ENCODE data around the gene KRT9.
"Not testable (repeated sequence)": the region's sequence is repeated elsewhere in the genome, so short reads cannot be mapped to it uniquely, and the experiment has no call there.

The KRT9 gene

DNA sequence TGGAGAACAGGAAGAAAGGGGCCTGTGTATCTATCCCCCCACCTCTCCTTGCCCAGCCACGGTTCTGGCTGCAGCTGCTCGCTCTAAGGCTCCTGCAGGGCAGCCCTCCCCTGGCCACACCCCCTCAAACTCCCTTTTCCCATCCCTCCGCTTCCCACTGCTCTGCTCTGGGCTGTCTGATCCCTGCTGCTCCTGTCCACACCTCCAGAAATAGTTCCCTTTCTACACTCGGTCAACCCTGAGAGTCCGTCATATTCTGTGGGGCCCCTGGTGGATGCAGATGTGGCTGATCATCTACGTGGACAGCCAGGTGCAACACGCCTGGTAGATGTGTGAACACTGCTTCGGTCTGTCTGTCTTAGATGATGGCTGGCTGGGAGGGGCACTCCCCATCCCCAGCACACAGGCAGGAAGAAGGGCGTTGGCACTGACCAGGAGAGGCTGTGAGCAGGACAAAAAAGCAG is 24.4 kb downstream of the KRT9 start:
- DNase-seq (ENCODE audit: low spot score): no peak

GRCh38 chr17:41546819-41547218 is 25.0 kb downstream of the KRT9 start:
- no peak for DNase-seq (ENCODE audit: low spot score)

DNA sequence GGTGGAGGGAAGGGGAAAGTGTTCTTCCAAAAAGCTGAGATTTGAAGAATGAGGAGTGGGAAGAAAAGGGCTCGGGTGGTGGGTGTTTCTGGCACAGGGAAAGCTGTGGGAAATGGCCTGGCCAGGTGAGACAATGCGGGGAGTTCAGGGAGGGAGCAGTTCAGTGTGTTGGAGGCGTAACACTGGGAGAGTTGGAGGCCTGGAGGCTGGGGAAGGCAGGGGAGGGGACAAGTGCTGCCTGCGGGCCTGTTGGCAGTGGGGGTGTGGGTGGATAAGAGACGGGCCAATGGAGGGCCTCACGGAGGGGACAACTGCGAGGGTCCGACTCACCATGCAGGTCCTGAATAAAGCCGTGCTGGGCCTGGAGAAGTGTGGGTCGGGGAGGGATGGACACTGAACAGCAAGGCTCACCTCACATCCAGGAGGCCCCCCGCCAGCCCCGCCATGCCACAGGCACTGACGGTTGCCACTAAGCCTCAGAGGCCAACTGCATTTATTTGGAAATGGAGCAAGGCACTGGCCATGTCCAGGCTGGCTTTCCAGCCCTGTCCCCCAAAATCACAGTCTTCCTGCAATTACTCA is 25.9 kb downstream of the KRT9 start:
- no peak for DNase-seq (ENCODE audit: low spot score)

DNA sequence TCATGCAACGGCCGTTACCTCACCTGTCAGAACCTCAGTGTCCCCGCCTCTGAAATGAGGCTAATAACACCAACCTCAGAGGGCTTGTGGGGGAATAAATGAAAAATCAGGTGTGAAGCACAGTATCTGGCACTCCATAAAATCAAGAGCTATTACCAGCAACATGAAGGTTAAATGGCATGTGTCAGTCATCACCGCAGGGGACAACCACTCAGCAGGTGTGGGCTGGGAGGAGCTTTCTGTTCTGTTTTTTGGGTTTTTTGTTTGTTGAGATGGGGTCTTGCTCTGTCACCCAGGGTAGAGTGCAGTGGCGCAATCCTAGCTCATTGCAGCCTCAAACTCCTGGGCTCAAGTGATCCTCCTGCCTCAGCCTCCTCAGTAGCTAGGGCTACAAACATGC is 26.9 kb downstream of the KRT9 start:
- DNase-seq (ENCODE audit: low spot score): no peak

DNA sequence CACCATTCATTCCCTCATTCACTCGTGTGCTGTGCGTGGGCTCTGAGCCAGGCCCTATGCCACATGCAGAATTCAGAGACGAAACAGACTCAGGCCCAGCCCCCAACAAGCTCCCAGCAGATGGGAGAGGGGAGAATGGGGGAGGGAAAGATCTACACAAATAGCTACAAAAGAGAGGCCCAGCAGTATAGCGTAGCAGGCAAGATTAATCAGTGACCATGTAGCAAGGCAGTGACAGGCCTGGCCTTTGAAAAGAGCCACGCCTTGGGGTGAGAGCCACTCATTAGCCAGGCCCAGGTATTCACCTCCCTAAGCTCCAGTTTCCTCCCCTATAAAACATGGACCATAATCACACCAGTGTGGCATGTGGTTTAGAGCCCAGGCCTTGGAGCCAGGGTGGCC is 27.4 kb downstream of the KRT9 start:
- DNase-seq (ENCODE audit: low spot score): no peak

DNA sequence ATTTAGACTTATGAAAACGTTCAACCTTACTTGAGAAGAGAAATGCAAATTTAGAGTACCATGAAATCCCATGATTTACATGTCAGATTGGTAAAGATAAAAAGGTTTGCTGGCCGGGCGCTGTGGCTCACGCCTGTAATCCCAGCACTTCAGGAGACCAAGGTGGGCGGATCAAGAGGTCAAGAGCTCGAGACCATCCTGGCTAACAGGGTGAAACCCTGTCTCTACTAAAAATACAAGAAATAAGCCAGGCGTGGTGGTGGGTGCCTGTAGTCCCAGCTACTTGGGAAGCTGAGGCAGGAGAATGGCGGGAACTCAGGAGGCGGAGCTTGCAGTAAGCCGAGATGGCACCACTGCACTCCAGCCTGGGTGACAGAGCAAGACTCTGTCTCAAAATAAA is 29.1 kb downstream of the KRT9 start:
- DNase-seq (ENCODE audit: low spot score): not testable (repeated sequence)

DNA sequence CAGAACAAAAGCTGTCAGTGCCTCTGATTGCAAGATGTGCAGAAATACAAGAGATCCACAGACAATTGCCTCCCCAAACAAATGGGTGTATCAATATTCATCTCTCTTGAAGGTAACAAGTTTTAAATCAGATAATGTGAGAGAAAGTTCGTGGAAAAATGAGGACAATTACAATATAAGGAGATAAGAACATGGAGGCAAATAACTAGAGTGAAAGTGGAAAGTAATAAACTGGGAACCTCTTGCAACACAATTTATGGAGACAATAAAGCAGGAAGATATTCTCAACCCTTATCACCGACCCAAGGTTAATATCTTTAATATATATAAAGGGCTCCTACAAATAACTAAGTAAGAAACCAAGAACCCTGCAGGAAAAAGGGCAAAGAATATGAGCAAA is 29.5 kb downstream of the KRT9 start:
- DNase-seq (ENCODE audit: low spot score): no peak

- DNase-seq (ENCODE audit: low spot score): no peak
Measured at GRCh38 chr17:41540921-41541625, 30.8 kb downstream of the KRT9 start.

- no peak for DNase-seq (ENCODE audit: low spot score)
Measured at GRCh38 chr17:41539979-41540701, 31.7 kb downstream of the KRT9 start.

DNA sequence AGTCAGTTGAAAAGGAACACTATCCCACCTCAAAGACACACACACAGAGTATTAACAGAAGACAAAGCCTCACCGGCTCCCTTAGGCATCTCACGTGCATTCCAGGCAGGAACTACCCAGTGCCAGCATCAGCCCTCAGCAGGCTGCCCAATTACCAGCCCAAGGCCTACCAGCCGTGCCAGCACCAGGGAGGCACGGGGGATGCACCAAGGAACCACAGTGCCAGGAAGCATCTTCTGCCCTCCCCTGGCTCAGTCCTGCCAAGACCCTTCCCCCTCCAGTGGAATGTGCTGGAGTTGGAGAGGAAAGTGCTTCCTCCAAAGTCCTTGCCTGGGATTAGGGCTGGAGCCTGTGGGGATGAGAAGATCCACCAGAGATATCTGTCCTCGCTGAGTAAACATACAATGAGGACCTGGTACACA is 32.8 kb downstream of the KRT9 start:
- no peak for DNase-seq (ENCODE audit: low spot score)

- no peak for DNase-seq (ENCODE audit: low spot score)
Measured at GRCh38 chr17:41538565-41538991, 33.3 kb downstream of the KRT9 start.

GRCh38 chr17:41537990-41538389 is 33.9 kb downstream of the KRT9 start:
- no peak for DNase-seq (ENCODE audit: low spot score)

DNA sequence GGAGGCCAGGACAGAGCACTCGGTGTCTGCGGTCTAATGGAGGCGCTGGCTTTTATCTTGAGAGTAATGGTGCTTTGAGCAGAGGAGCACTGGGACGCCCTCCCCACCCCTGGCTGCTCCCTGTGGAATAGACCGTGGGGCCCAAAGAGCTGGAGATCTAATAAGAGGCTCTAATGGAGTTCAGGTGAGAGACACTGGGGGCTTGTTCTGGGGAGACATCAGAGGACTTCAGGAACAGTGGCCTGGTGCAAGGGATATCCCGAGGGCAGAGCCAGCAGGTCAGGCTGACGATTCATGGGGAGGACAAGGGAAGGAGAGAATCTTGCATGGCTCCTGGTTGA is 34.3 kb downstream of the KRT9 start:
- DNase-seq (ENCODE audit: low spot score): no peak

DNA sequence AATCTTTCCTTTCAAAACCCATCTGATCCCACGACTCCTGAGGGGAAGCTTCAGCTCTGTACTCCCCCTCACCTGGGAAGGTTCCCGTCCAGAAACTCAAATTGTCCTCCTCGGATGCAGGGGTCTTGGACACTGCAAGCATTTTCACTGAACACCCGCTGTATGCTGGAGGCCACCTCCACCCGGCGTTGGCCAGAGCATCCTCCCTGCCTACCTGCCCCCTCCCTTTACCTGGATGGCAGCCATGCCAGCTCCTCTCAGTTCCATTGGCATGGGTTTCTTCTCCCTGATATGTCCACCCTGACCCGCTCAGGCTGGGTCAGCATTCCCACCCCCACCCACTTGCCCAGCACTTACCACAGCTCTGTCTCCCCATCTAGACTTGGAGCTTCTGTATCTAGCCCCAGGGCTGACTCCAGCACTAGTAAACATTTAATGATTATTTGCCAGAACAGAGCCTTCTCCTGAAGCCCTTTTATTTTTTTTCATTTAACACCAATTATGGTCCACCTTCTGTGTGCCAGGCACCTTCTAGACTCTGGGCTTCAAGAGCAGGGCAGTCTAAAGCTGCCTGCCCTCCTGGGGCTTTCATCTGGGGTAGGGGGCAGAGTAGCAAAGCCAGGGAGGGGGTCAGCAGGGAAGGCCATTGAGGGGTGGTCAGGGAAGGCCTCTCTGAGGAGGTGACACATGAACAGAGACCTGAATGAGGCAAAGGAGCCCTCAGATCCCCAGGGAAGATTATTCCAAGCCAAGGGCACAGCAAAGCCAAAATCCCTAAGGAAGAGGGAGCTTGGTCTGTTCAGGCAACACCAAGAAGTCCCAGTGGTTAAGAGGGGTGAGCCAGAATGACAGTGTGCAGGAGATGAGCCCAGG is 34.9 kb downstream of the KRT9 start:
- DNase-seq (ENCODE audit: low spot score): no peak

DNA sequence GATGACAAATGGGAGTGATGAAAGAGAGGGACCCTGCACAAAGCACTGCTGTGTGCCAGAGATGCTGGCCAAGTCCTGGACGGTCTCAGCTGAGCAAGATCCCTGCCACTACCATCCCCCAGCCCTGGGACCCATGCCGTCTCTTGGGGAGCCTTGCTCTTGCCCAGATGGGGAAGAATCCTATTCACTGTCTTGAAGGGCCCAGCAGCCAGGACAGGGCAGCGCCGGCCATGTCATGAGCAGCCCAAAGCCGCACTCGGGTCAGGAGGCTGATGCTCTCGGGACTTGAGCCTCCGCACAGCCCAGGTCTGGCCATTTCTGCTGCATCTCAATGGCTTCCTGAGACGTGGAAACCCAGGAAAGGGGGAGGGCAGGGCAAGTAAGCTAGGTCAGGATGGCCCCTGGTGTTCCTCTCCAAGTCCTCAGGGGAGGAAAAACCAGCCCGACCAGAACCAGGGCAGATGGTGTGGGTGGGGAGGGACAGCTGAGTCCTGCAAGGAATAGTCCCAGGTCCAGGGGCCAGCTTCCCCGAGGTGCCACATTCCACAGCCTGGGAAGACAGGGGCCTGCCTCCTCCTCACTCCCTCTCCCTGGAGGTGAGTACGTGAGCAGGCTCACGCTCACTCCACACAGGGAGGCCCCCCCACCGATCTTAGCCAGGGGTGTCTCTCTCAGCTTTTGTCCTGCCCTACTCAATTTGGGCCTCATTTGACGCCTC is 35.9 kb downstream of the KRT9 start:
- DNase-seq (ENCODE audit: low spot score): no peak

DNA sequence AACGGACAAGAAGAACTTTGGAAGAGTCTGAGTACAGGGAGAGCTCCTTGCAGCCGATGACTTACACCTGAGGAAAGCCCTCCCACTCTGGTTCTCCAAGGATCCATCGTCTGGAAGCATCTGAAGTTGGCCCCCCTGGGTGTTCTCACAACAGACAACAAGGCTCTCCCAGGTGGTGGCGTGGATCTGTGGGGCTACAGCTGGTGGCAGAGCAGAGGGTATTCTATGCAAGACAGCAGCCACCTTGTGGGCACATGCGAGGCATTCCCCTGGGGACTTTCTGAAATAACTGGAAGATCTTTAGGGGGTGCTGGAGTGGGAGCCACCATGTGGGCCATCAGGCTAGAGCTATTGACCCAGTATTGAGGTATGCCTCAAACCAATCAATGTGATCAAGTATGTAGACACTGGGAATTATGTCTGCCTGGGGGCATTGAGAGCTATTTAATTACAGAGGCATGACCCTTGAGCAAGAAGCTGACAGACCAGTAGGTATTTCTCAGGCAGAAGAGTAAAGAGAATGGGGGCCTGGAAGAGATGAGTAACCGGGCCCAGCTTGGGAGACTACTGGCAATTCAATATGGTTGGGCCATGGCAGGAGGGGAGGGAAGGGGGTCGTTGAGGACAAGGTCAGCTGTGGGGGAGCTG is 36.8 kb downstream of the KRT9 start:
- DNase-seq (ENCODE audit: low spot score): no peak

GRCh38 chr17:41533613-41534012 is 38.2 kb downstream of the KRT9 start:
- no peak for DNase-seq (ENCODE audit: low spot score)

DNA sequence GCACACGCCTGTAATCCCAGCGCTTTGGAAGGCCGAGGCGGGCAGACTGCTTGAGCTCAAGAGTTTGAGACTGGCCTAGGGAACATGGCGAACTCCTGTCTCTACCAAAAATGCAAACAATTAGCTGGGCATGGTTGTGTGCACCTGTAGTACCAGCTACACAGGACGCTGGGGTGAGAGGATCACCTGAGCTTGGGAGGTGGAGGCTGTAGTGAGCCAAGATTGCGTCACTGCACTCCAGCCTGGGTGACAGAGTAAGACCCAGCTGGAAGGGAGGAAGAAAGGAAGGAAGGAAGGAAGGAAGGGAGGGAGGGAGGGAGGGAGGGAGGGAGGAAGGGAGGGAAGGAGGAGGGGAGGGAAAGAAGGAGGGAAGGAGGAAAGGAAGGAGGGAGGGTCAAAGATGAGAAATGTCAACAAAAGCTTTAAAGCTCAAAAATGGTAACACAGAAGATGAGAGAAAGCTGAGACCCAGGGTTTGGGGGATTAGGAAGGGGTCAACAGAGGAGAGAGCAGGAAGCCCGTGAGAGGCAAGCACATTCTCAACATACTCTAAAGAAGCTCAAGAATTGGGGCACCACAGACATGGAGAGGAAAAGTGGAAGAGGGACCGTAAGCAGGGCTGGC is 38.8 kb downstream of the KRT9 start:
- no peak for DNase-seq (ENCODE audit: low spot score)

DNA sequence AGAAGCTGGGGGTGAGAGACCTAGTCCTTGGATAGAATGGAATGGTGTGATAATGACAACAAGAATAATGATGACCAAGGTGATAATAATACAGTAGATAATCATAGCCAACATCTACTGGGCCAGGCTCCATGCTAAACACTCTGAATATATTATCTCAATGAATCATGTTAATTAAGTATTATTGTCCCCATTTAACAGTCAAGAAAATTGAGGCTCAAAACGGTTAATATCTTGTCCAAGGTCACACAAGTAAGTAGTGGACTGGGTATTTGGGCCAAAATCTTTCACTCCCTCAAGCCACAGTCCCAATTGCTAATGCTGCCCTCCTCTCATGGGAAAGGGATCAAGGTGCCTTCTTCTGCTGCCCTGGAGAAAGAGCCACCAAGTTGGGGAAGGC is 39.9 kb downstream of the KRT9 start:
- DNase-seq (ENCODE audit: low spot score): no peak
